ENCODE data around the gene KIF5C.
"Not testable (repeated sequence)": the region's sequence is repeated elsewhere in the genome, so short reads cannot be mapped to it uniquely, and the experiment has no call there.

Gene KIF5C

GRCh38 chr2:148874868-148875341 is at the start of gene KIF5C:
Gene KIF5C (plus strand): TSS chr2:148875227. CDS start chr2:148875618, 391 bp downstream.
- DNase-seq = peak; percentile 87

GRCh38 chr2:148826791-148827190 is 48.2 kb upstream of the KIF5C start:
- DNase-seq = no peak

- no peak for DNase-seq
Measured at GRCh38 chr2:148828941-148829340, 46.1 kb upstream of the KIF5C start.

- DNase-seq = no peak
Measured at GRCh38 chr2:148829618-148830017, 45.4 kb upstream of the KIF5C start.

- DNase-seq = no peak
Measured at GRCh38 chr2:148832637-148833036, 42.4 kb upstream of the KIF5C start.

GRCh38 chr2:148842050-148842449 is 33.0 kb upstream of the KIF5C start:
- no peak for DNase-seq

GRCh38 chr2:148848146-148848545 is 26.9 kb upstream of the KIF5C start:
- no peak for DNase-seq

GRCh38 chr2:148853458-148853857 is 21.6 kb upstream of the KIF5C start:
- no peak for DNase-seq

GRCh38 chr2:148860037-148860436 is 15.0 kb upstream of the KIF5C start:
- no peak for DNase-seq

- DNase-seq = no peak
Measured at GRCh38 chr2:148861367-148861766, 13.7 kb upstream of the KIF5C start.

GRCh38 chr2:148862478-148862877 is 12.5 kb upstream of the KIF5C start:
- DNase-seq = not testable (repeated sequence)

GRCh38 chr2:148865512-148865911 is 9.5 kb upstream of the KIF5C start:
- DNase-seq = no peak

- DNase-seq = no peak
Measured at GRCh38 chr2:148866091-148866490, 8.9 kb upstream of the KIF5C start.

GRCh38 chr2:148867079-148867769 is 7.8 kb upstream of the KIF5C start:
- no peak for DNase-seq

GRCh38 chr2:148875387-148876051 is 492 bp downstream of the KIF5C start:
- no peak for DNase-seq

- no peak for DNase-seq
Measured at GRCh38 chr2:148876202-148876594, 1.2 kb downstream of the KIF5C start.

GRCh38 chr2:148876595-148877402 is 1.8 kb downstream of the KIF5C start:
- peak; percentile 83 for DNase-seq

GRCh38 chr2:148877403-148877740 is 2.3 kb downstream of the KIF5C start:
- DNase-seq = no peak

GRCh38 chr2:148880636-148881035 is 5.6 kb downstream of the KIF5C start:
- no peak for DNase-seq

GRCh38 chr2:148882051-148882450 is 7.0 kb downstream of the KIF5C start:
- no peak for DNase-seq

- no peak for DNase-seq
Measured at GRCh38 chr2:148885209-148885608, 10.2 kb downstream of the KIF5C start.

- DNase-seq = no peak
Measured at GRCh38 chr2:148885988-148886387, 11.0 kb downstream of the KIF5C start.

- DNase-seq = no peak
Measured at GRCh38 chr2:148887350-148888002, 12.4 kb downstream of the KIF5C start.

All from NCI-H1694 (cell line).